HEK293 (cell line): Measurements from ENCODE around the gene PMVK.
A peak's percentile ranks its signal among the peaks of the same experiment; 100 is the strongest.

Experiments
- CTCF ChIA-PET: fragments of 350-600 bp; formaldehyde crosslinking; extraction: SDS; loops from one replicate; lab custom pipeline; 2021; ENCODE audit warnings: antibody characterized with exemption; lab: Yijun Ruan, JAX
- POLR2A ChIA-PET: fragments of 300-600 bp; formaldehyde crosslinking; extraction: SDS; loops from one replicate; lab custom pipeline; 2020; ENCODE audit warnings: antibody characterized with exemption, inconsistent platforms; lab: Yijun Ruan, JAX
- H3K27ac ChIP-seq: fragments of 200-500 bp; sonication (Bioruptor generic); 2 replicates; pipeline ENCODE4 v1.5.1; 2014; ENCODE audit warnings: low read depth, low read length, control low read depth, inconsistent platforms; ENCODE audit errors: extremely low read depth
- H3K36me3 ChIP-seq, 2 experiments: fragments of 200-500 bp in 1 of 2; sonication (Bioruptor generic) in 1 of 2; 1 replicate in 1 of 2; 2 replicates in 1 of 2; pipeline ENCODE4 v1.5.1; 2014 to 2017; ENCODE audit warnings: inconsistent platforms in 2 of 2, low read length in 2 of 2; ENCODE audit not compliant: control insufficient read depth in 2 of 2, insufficient read depth in 1 of 2
- H3K4me1 ChIP-seq: fragments of 200-500 bp; sonication (Bioruptor generic); 2 replicates; pipeline ENCODE4 v1.5.1; 2014; ENCODE audit warnings: mild to moderate bottlenecking, low read length, inconsistent platforms; ENCODE audit not compliant: control insufficient read depth, insufficient read depth
- H3K4me3 ChIP-seq: 2 replicates; pipeline ENCODE4 v1.5.1; 2011; ENCODE audit warnings: low read depth, mild to moderate bottlenecking, control low read depth, low read length, moderate library complexity
- H3K9me3 ChIP-seq: fragments of 200-500 bp; sonication (Bioruptor generic); 2 replicates; pipeline ENCODE4 v1.5.1; 2014; ENCODE audit warnings: low read depth, low read length, inconsistent platforms; ENCODE audit not compliant: control insufficient read depth, insufficient read depth
- BCL11A ChIP-seq: fragments of 450-650 bp; formaldehyde crosslinking; IDR thresholded peaks from 2 replicates; pipeline ENCODE4 v1.5.1; 2016; ENCODE audit warnings: low read depth, missing biosample characterization, missing genetic modification characterization
- GLIS1 ChIP-seq: fragments of 450-650 bp; formaldehyde crosslinking; IDR thresholded peaks from 2 replicates; pipeline ENCODE4 v1.5.1; 2016; ENCODE audit warnings: missing biosample characterization, missing genetic modification characterization
- MYNN ChIP-seq: fragments of 450-650 bp; formaldehyde crosslinking; IDR thresholded peaks from 2 replicates; pipeline ENCODE4 v1.5.1; 2016; ENCODE audit warnings: missing biosample characterization, missing genetic modification characterization, borderline replicate concordance
- PRDM10 ChIP-seq: fragments of 450-650 bp; formaldehyde crosslinking; IDR thresholded peaks from 2 replicates; pipeline ENCODE4 v1.5.1; 2016; ENCODE audit warnings: missing biosample characterization, missing genetic modification characterization
- SP3 ChIP-seq: fragments of 450-650 bp; formaldehyde crosslinking; IDR thresholded peaks from 2 replicates; pipeline ENCODE4 v1.5.1; 2016; ENCODE audit warnings: missing biosample characterization, missing genetic modification characterization
- YY2 ChIP-seq: fragments of 450-650 bp; formaldehyde crosslinking; IDR thresholded peaks from 2 replicates; pipeline ENCODE4 v1.5.1; 2016; ENCODE audit warnings: missing biosample characterization, missing genetic modification characterization
- ZBTB1 ChIP-seq: fragments of 450-650 bp; formaldehyde crosslinking; IDR thresholded peaks from 2 replicates; pipeline ENCODE4 v1.5.1; 2016; ENCODE audit warnings: missing biosample characterization, missing genetic modification characterization
- ZFP37 ChIP-seq: fragments of 450-650 bp; formaldehyde crosslinking; IDR thresholded peaks from 2 replicates; pipeline ENCODE4 v1.5.1; 2016; ENCODE audit warnings: missing biosample characterization, missing genetic modification characterization
- ZNF121 ChIP-seq: fragments of 450-650 bp; formaldehyde crosslinking; IDR thresholded peaks from 2 replicates; pipeline ENCODE4 v1.5.1; 2016; ENCODE audit warnings: missing biosample characterization, missing genetic modification characterization
- ZNF155 ChIP-seq: fragments of 450-650 bp; formaldehyde crosslinking; IDR thresholded peaks from 2 replicates; pipeline ENCODE4 v1.5.1; 2016; ENCODE audit warnings: missing biosample characterization, missing genetic modification characterization
- ZNF16 ChIP-seq: fragments of 450-650 bp; formaldehyde crosslinking; IDR thresholded peaks from 2 replicates; pipeline ENCODE4 v1.5.1; 2016; ENCODE audit warnings: low read depth, missing biosample characterization, missing genetic modification characterization
- ZNF335 ChIP-seq: fragments of 450-650 bp; formaldehyde crosslinking; conservative IDR thresholded peaks from 2 replicates; pipeline ENCODE4 v1.5.1; 2016; ENCODE audit warnings: missing biosample characterization, missing genetic modification characterization
- ZNF433 ChIP-seq: fragments of 450-650 bp; formaldehyde crosslinking; IDR thresholded peaks from 2 replicates; pipeline ENCODE4 v1.5.1; 2016; ENCODE audit warnings: missing biosample characterization, missing genetic modification characterization, low read depth
- ZNF558 ChIP-seq: fragments of 450-650 bp; formaldehyde crosslinking; IDR thresholded peaks from 2 replicates; pipeline ENCODE4 v1.5.1; 2016; ENCODE audit warnings: missing biosample characterization, missing genetic modification characterization
- ZNF561 ChIP-seq: fragments of 450-650 bp; IDR thresholded peaks from 2 replicates; pipeline ENCODE4 v1.5.1; 2018; ENCODE audit warnings: missing biosample characterization, missing genetic modification characterization, borderline replicate concordance
- ZNF585B ChIP-seq: fragments of 450-650 bp; formaldehyde crosslinking; IDR thresholded peaks from 2 replicates; pipeline ENCODE4 v1.5.1; 2016; ENCODE audit warnings: missing biosample characterization, missing genetic modification characterization
- ZNF626 ChIP-seq: fragments of 450-650 bp; sonication (Bioruptor Pico); formaldehyde crosslinking; IDR thresholded peaks from 2 replicates; pipeline ENCODE4 v1.5.1; 2018; ENCODE audit warnings: missing biosample characterization, missing genetic modification characterization, inconsistent platforms
- ZNF701 ChIP-seq: fragments of 450-650 bp; formaldehyde crosslinking; IDR thresholded peaks from 2 replicates; pipeline ENCODE4 v1.5.1; 2016; ENCODE audit warnings: missing biosample characterization, missing genetic modification characterization
- ZSCAN30 ChIP-seq: fragments of 450-650 bp; IDR thresholded peaks from 2 replicates; pipeline ENCODE4 v1.5.1; 2018; ENCODE audit warnings: missing biosample characterization, mild to moderate bottlenecking, missing genetic modification characterization, moderate library complexity
- ZSCAN4 ChIP-seq: fragments of 450-650 bp; formaldehyde crosslinking; IDR thresholded peaks from 2 replicates; pipeline ENCODE4 v1.5.1; 2017; ENCODE audit warnings: missing biosample characterization, missing genetic modification characterization
- TF ChIP-seq, protein P1 (sequence below): fragments of 450-650 bp; formaldehyde crosslinking; IDR thresholded peaks from 2 replicates; pipeline ENCODE4 v1.5.1; 2017; ENCODE audit warnings: missing biosample characterization, mild to moderate bottlenecking, missing genetic modification characterization, moderate library complexity

Gene PMVK

GRCh38 chr1:154937085-154937987, 817 bp upstream of the PMVK start (continued):
- no peak for TF ChIP-seq ZNF585B (tag by site-specific recombination)
- TF ChIP-seq, protein P1, sequence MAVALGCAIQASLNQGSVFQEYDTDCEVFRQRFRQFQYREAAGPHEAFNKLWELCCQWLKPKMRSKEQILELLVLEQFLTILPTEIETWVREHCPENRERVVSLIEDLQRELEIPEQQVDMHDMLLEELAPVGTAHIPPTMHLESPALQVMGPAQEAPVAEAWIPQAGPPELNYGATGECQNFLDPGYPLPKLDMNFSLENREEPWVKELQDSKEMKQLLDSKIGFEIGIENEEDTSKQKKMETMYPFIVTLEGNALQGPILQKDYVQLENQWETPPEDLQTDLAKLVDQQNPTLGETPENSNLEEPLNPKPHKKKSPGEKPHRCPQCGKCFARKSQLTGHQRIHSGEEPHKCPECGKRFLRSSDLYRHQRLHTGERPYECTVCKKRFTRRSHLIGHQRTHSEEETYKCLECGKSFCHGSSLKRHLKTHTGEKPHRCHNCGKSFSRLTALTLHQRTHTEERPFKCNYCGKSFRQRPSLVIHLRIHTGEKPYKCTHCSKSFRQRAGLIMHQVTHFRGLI, result no peak
- TF ChIP-seq BCL11A (tag by site-specific recombination), result no peak

- Histone ChIP-seq H3K27ac (peak overlapping the region; percentile 88), H3K4me3 (peak overlapping the region; percentile 61), H3K9me3 (no peaks in the 10 kb centered on the region), H3K4me1 (no peaks in the 10 kb centered on the region), H3K36me3 (peaks cover 0 to 9% of the 10 kb centered on the region in 2 experiments; a peak in 1 of 3 replicates)
- CTCF ChIA-PET, result interaction anchor here (0.6 to 1.5 kb wide), 12 partner anchors 8 to 456 kb away, joined by 3 to 6 read pairs (median 4); partner anchors contain the start of gene PBXIP1
- TF ChIP-seq SP3 (tag by site-specific recombination) (no peak), ZNF16 (no peak; the same call in 1 of the 2 replicates), ZNF701 (tag by site-specific recombination) (no peak), ZFP37 (tag by site-specific recombination) (no peak), ZNF561 (tag by site-specific recombination) (no peak), ZNF433 (no peak), ZNF626 (tag by site-specific recombination) (no peak), ZBTB1 (tag by site-specific recombination) (no peak), ZSCAN30 (tag by site-specific recombination) (no peak), GLIS1 (tag by site-specific recombination) (no peak), ZNF121 (tag by site-specific recombination) (peak; percentile 90), ZNF155 (tag by site-specific recombination) (no peak), ZSCAN4 (tag by site-specific recombination) (no peak), ZNF335 (tag by site-specific recombination) (no peak), MYNN (0 out of 2 replicates have a peak, but pooled peaks have one; percentile 12), PRDM10 (no peak), ZNF558 (no peak), YY2 (tag by site-specific recombination) (no peak)
- POLR2A ChIA-PET, result interaction anchor here (0.6 to 1.7 kb wide), 14 partner anchors 8 to 382 kb away, joined by 3 to 9 read pairs (median 4); partner anchors contain the start of genes EFNA3, FLAD1, KCNN3 and PBXIP1
These were observed 567 bp downstream of the PMVK start for GRCh38 chr1:154935749-154936554.
